PC-9 (cell line): ENCODE results near the gene PLA2G2D.

Experiments
- CTCF ChIP-seq: fragments of 200-600 bp; sonication (generic); conservative IDR thresholded peaks from 2 replicates; pipeline ENCODE4 v1.6.1; 2017; ENCODE audit warnings: mixed run types, antibody characterized with exemption, mild to moderate bottlenecking, moderate library complexity
- EZH2 ChIP-seq: fragments of 200-600 bp; sonication (generic); IDR thresholded peaks from 2 replicates; pipeline ENCODE4 v1.8.0; 2017; ENCODE audit warnings: antibody characterized with exemption, low read depth

DNA sequence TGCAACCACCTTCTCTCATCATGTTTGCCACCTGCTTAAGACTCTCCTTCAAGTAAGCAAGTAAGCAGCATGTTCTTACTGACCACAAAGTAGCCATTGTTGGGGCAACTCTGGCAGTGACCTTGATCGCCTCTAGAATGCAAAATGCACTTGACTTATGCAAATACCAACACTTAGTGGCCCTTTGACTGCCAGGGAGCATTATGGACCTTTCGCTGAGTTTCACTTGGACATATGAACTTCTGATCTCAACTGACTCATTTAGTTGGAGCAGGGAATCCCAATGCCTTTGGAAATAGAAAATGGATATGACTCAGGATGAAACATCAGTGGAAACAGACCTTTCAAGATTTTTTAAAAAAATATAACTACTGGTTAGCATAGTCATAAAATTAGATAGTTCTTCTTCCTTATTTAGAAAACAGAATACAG, 55.5 kb downstream of the PLA2G2D start:
- TF ChIP-seq CTCF: no peak
- no peak for TF ChIP-seq EZH2
